ENCODE data around the gene MRTO4.
"Not testable (repeated sequence)": the region's sequence is repeated elsewhere in the genome, so short reads cannot be mapped to it uniquely, and the experiment has no call there.

The MRTO4 gene

GRCh38 chr1:19270343-19270730, 18.7 kb downstream of the MRTO4 start:
- DNase-seq (ENCODE audit: low spot score), result not testable (repeated sequence)

- no peak for DNase-seq (ENCODE audit: low spot score)
Observed at GRCh38 chr1:19272064-19272463, 20.5 kb downstream of the MRTO4 start.

GRCh38 chr1:19273106-19273843, 21.7 kb downstream of the MRTO4 start:
- no peak for DNase-seq (ENCODE audit: low spot score)

- not testable (repeated sequence) for DNase-seq (ENCODE audit: low spot score)
Observed at GRCh38 chr1:19273844-19274531, 22.4 kb downstream of the MRTO4 start.

GRCh38 chr1:19274636-19275035, 23.0 kb downstream of the MRTO4 start:
- no peak for DNase-seq (ENCODE audit: low spot score)

- DNase-seq (ENCODE audit: low spot score), result no peak
Observed at GRCh38 chr1:19283891-19284290, 32.3 kb downstream of the MRTO4 start.

- no peak for DNase-seq (ENCODE audit: low spot score)
Observed at GRCh38 chr1:19284881-19285280, 33.3 kb downstream of the MRTO4 start.

GRCh38 chr1:19285366-19285765, 33.8 kb downstream of the MRTO4 start:
- DNase-seq (ENCODE audit: low spot score), result not testable (repeated sequence)

GRCh38 chr1:19285807-19286206, 34.2 kb downstream of the MRTO4 start:
- DNase-seq (ENCODE audit: low spot score), result not testable (repeated sequence)

GRCh38 chr1:19287436-19288185, 36.0 kb downstream of the MRTO4 start:
- no peak for DNase-seq (ENCODE audit: low spot score)

GRCh38 chr1:19288324-19289241, 37.0 kb downstream of the MRTO4 start, which contains the start of gene AKR7A3:
TSS of gene AKR7A3 (minus strand) at chr1:19288770. CDS start at chr1:19288709, 61 bp downstream.
- DNase-seq (ENCODE audit: low spot score), result peak; percentile 63

- no peak for DNase-seq (ENCODE audit: low spot score)
Observed at GRCh38 chr1:19289244-19289643, 37.6 kb downstream of the MRTO4 start.

- DNase-seq (ENCODE audit: low spot score), result no peak
Observed at GRCh38 chr1:19294638-19295037, 43.0 kb downstream of the MRTO4 start.

GRCh38 chr1:19300211-19300610, 48.6 kb downstream of the MRTO4 start:
- DNase-seq (ENCODE audit: low spot score), result no peak

- DNase-seq (ENCODE audit: low spot score), result not testable (repeated sequence)
Observed at GRCh38 chr1:19304081-19304480, 52.5 kb downstream of the MRTO4 start.

GRCh38 chr1:19305880-19306279, 54.3 kb downstream of the MRTO4 start:
- no peak for DNase-seq (ENCODE audit: low spot score)

GRCh38 chr1:19306941-19307340, 55.3 kb downstream of the MRTO4 start:
- DNase-seq (ENCODE audit: low spot score), result no peak

GRCh38 chr1:19307794-19308508, 56.3 kb downstream of the MRTO4 start:
- no peak for DNase-seq (ENCODE audit: low spot score)

GRCh38 chr1:19308509-19308907, 56.9 kb downstream of the MRTO4 start:
- DNase-seq (ENCODE audit: low spot score), result no peak

- peak; percentile 82 for DNase-seq (ENCODE audit: low spot score)
Observed at GRCh38 chr1:19309123-19309813, 57.7 kb downstream of the MRTO4 start.
